RWPE1 (cell line): ENCODE results near the gene GAB2.

Experiments used
- CTCF ChIA-PET: fragments of 350-600 bp; sonication (Branson Sonifier 250); formaldehyde crosslinking; extraction: SDS; loops from one replicate; lab custom pipeline; 2021; lab: Yijun Ruan, JAX
- POLR2A ChIA-PET: fragments of 400-600 bp; formaldehyde crosslinking; extraction: SDS; loops from one replicate; lab custom pipeline; 2020; ENCODE audit warnings: antibody characterized with exemption; ENCODE audit not compliant: low non-redundant PET; lab: Yijun Ruan, JAX
- DNase-seq: peaks from one replicate; pipeline ENCODE4 v3.0.0; 2012; ENCODE audit warnings: low spot score
- H3K27ac ChIP-seq: fragments of 450-650 bp; 2 replicates; pipeline ENCODE4 v1.5.1; 2017
- TF ChIP-seq, protein P1 (sequence below): fragments of 450-650 bp; conservative IDR thresholded peaks from 2 replicates; pipeline ENCODE4 v1.5.1; 2017; ENCODE audit warnings: low read depth, mild to moderate bottlenecking

GAB2 gene

DNA sequence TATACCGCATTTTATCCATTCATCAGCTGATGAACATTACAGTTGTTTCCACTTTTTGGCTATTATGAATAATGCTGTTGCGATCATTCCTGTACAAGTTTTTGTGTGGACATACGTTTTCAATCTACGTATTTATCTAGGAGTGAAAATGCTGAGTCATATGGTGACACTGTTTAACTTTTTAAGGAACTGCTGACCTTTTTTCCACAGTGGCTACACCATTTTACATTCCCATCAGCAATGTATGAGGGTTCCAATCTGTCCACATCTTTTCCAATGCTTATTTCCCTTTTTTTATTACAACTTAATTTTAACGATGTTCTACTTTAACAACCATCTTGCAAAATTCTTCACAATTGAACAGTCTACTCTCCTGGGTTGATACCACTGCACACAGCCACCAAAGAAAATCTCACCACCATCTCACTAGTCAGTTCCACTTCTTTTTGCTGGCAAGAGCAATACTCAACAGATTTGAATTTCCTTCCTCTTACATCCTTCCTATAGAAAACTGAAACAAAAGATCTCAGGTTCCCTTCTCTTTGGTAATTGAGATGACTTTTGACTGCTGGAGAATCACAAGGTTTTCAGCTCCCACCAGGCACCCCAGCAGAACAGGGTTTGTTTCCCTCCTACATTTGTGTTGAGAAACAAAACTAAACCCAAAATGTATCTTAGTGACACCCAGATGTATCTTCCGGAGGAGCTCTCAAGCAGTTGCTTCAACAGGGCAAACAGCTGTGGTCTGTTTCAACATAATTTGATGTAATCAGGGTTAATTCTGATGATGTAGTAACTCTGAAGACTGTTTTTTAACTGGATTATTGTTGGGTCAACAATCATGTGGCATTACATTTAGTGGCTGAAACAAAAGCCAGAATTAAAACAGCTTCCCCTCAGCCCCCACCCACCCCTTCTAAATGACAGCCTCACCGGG is 7.0 kb upstream of the GAB2 start:
- H3K27ac ChIP-seq, result no peak overlapping the region
- POLR2A ChIA-PET, result no interaction called here
- no peak for DNase-seq
- TF ChIP-seq, protein P1, sequence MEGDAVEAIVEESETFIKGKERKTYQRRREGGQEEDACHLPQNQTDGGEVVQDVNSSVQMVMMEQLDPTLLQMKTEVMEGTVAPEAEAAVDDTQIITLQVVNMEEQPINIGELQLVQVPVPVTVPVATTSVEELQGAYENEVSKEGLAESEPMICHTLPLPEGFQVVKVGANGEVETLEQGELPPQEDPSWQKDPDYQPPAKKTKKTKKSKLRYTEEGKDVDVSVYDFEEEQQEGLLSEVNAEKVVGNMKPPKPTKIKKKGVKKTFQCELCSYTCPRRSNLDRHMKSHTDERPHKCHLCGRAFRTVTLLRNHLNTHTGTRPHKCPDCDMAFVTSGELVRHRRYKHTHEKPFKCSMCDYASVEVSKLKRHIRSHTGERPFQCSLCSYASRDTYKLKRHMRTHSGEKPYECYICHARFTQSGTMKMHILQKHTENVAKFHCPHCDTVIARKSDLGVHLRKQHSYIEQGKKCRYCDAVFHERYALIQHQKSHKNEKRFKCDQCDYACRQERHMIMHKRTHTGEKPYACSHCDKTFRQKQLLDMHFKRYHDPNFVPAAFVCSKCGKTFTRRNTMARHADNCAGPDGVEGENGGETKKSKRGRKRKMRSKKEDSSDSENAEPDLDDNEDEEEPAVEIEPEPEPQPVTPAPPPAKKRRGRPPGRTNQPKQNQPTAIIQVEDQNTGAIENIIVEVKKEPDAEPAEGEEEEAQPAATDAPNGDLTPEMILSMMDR, result no peak
- CTCF ChIA-PET, result interaction anchor here (0.6 kb wide), 1 partner anchor 139 kb away, joined by 3 read pairs; no protein-coding TSS in a partner anchor

DNA sequence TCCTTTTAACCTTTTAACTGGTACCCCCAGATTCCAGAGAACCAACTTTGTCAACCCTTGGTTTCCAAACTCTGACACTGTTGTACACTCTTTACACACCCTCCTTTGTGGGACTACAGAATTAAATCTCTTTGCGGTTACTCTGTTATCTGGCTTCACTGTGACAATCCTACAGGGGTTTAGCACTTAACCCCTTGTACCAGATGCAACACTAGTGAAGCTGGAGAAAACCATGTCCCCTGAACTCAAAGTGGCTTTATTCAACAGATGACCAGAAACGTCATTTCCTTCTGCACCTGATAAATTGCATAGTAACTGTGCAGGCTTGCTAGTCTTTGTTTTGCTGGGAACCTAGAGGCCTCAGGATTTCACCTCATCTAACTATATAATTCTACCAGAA is 5.6 kb upstream of the GAB2 start:
- TF ChIP-seq, protein P1, result no peak
- DNase-seq, result no peak
- no peak overlapping the region for H3K27ac ChIP-seq
- ChIA-PET POLR2A (no interaction called here), CTCF (no interaction called here)

DNA sequence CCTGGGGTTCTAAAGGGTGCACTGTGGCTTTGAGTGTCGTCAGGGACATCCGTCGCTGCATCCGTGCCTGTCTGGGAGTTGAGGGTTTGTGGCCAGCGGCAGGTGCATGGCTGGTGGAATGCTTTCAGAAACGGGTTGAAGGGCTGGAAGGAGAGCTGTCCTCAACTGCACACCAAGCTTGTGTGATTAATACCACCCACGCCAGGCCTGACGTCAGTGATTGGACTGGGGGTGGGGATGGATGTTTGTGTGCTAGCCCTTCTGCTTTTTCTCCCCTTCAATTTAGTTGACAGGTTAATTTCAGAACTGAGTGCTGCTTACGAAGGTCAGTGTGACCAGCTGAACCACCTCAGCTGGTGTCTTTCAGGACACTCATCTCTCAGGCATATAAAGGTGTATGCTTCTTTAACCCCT is 3.2 kb upstream of the GAB2 start:
- no peak for DNase-seq
- TF ChIP-seq, protein P1, result no peak
- ChIA-PET POLR2A (no interaction called here), CTCF (interaction anchor here (0.6 to 0.7 kb wide), 3 partner anchors 19 to 1288 kb away, joined by 3 to 4 read pairs (median 3); no protein-coding TSS in a partner anchor)
- H3K27ac ChIP-seq, result no peak overlapping the region

DNA sequence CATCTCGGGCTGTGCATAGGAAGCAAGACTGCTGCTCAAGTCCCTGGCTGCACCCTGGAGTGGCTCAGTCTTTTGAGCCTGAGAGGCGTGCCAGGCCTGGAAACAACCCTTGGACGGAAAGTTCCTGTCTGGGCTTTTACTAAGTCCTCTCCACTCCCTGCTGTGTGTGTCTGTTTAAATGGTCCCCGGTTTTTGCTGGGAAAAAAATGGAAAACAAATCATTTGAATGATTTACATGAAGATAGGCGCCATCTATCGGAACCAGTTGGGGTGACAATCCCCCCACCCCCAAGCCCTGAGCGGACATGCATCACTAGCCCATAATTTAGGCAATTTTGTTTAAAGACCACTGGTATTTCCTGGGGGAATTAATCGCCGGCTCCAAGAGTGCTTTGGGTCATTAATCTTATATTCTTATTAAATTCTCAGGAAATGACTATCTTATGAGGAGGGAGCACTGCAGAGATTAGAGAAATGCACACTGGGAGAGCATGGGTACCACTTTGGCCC is 2.7 kb upstream of the GAB2 start:
- ChIA-PET POLR2A (no interaction called here), CTCF (interaction anchor here (0.7 kb wide), 1 partner anchor 84 kb away, joined by 6 read pairs; no protein-coding TSS in a partner anchor)
- DNase-seq, result peak; percentile 45
- no peak overlapping the region for H3K27ac ChIP-seq
- TF ChIP-seq, protein P1, result peak; percentile 47

DNA sequence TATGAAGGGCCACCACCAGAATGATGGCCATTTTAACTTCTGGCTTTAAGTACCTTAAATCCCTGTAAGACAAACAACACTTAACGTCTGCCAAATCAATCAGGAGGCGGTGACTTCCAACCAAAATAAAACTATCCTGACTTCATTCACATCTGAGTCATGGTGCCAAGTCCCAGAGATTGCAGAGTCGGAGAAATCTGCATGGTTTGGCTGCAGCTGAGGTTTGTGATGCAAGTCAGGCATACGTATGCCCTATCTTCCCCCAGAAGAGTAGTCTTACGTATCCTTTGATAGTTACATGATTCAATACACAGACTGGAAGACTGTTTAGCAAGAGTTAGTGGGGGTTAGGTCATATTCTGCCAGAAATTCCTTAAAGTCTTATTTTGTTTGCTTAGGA is 1.7 kb upstream of the GAB2 start:
- ChIA-PET CTCF (interaction anchor here (0.7 to 2.2 kb wide), 3 partner anchors 9 to 146 kb away, joined by 4 to 11 read pairs (median 6); no protein-coding TSS in a partner anchor), POLR2A (no interaction called here)
- TF ChIP-seq, protein P1, result no peak
- no peak overlapping the region for H3K27ac ChIP-seq
- DNase-seq, result peak; percentile 41

DNA sequence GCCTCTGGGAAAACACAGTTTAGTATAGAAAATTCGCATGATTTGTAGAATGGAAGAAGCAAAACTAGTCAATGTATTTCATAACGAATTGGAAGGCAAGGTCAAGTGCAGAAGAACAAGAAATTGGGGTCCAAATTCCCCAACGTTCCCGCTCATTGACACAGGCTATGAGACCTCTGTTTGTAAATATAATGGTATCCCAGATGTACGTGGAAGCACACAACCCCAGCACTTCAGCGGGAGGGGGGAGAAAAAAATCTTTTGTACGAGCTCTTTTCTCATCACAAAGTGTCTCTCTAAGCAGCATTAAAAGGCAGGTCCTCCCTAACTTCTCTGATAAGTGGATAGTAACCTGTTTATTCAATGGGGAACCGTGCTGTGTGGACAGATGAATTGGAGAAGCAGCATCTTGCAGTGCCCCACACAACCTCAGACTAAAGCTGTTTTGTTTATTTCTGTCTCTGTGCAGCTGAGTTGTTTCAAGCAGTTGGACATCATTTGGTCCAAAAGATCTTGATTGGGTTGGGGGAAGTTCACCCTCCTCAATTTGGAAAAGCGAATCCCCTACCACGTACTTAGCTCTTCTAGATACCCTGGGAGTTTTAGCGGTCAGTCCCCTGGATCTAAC is 1.1 kb upstream of the GAB2 start:
- no peak overlapping the region for H3K27ac ChIP-seq
- POLR2A ChIA-PET, result interaction anchor here (0.5 kb wide), 1 partner anchor 230 kb away, joined by 3 read pairs; the partner anchor contains the start of gene KCTD21

More for the DNA sequence above, 1.1 kb upstream of the GAB2 start:
- no peak for DNase-seq
- CTCF ChIA-PET, result interaction anchor here (0.6 to 2.2 kb wide), 3 partner anchors 10 to 146 kb away, joined by 3 to 11 read pairs (median 4); no protein-coding TSS in a partner anchor
- TF ChIP-seq, protein P1, result no peak
